ENCODE measurements around the gene ALMS1. TPM values are rescaled to one million over a fixed set of nuclear protein-coding genes. Genes with fewer than 3 reads are reported as not detected.

The ALMS1 gene
- total and polyA plus RNA-seq, 9 of the 15 experiments (the other 6 are each of a cell fraction or from before 2014, with no cell fraction given): 1.4 to 26.3 (median 13.6) TPM

- no peak for TF ChIP-seq MGA (IDR thresholded peaks at IDR 0.05)
- no peak for TF ChIP-seq PHB (CRISPR knock-in tag; IDR thresholded peaks at IDR 0.05)
- TF ChIP-seq ZC3H11A (IDR thresholded peaks at IDR 0.05; ENCODE audit: low read depth, low read length): no peak
- no peak for TF ChIP-seq ZNF3 (CRISPR knock-in tag; IDR thresholded peaks at IDR 0.05)
- TF ChIP-seq, protein P1, sequence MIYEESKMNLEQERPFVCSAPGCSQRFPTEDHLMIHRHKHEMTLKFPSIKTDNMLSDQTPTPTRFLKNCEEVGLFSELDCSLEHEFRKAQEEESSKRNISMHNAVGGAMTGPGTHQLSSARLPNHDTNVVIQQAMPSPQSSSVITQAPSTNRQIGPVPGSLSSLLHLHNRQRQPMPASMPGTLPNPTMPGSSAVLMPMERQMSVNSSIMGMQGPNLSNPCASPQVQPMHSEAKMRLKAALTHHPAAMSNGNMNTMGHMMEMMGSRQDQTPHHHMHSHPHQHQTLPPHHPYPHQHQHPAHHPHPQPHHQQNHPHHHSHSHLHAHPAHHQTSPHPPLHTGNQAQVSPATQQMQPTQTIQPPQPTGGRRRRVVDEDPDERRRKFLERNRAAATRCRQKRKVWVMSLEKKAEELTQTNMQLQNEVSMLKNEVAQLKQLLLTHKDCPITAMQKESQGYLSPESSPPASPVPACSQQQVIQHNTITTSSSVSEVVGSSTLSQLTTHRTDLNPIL (CRISPR knock-in tag; IDR thresholded peaks at IDR 0.05): no peak
- TF ChIP-seq CREM (IDR thresholded peaks at IDR 0.05; ENCODE audit: low read depth): no peak
- no peak for TF ChIP-seq SIN3A (IDR thresholded peaks at IDR 0.05; ENCODE audit: borderline replicate concordance in 2 of 2, control insufficient read depth in 1 of 2, low read depth in 2 of 2, low read length in 2 of 2)
- TF ChIP-seq RBFOX2 (IDR thresholded peaks at IDR 0.05; ENCODE audit: low read depth, low read length): no peak
- no peak for TF ChIP-seq PTBP1 (IDR thresholded peaks at IDR 0.05; ENCODE audit: low read depth, low read length)
- no peak for TF ChIP-seq SNAPC5 (CRISPR knock-in tag; IDR thresholded peaks at IDR 0.05)
- no peak for TF ChIP-seq CHD4 (IDR thresholded peaks at IDR 0.05; ENCODE audit: insufficient read depth, insufficient replicate concordance, low read depth, low read length, poor library complexity, severe bottlenecking)
Measured at GRCh38 chr2:73654175-73654574, 268.5 kb downstream of the ALMS1 start (continued).

All from K562 (cell line).